Large intestine (tissue), 12 donors: Measurements from ENCODE around the gene BEND3. TPM values are rescaled to one million over a fixed set of nuclear protein-coding genes. Genes with fewer than 3 reads are reported as not detected.
"Not testable (repeated sequence)": the region's sequence is repeated elsewhere in the genome, so short reads cannot be mapped to it uniquely, and the experiment has no call there.

Source experiments
- DNase-seq, 2 donors: peaks; one replicate each; pipeline versions ENCODE4 v3.0.0 to v3.0.0-alpha.2; 2013
- H3K27ac ChIP-seq: one replicate; pipeline ENCODE4 v1.5.1; 2013; ENCODE audit warnings: low read length
- H3K27me3 ChIP-seq: 2 replicates; pipeline ENCODE4 v1.6.1; 2013; ENCODE audit warnings: low read length; ENCODE audit not compliant: control insufficient read depth, insufficient read depth
- H3K36me3 ChIP-seq: 2 replicates; pipeline ENCODE4 v1.6.1; 2013; ENCODE audit warnings: low read length; ENCODE audit not compliant: control insufficient read depth, insufficient read depth
- H3K4me1 ChIP-seq: one replicate; pipeline ENCODE4 v1.6.1; 2013; ENCODE audit warnings: low read length; ENCODE audit not compliant: control insufficient read depth, insufficient read depth
- H3K4me3 ChIP-seq: one replicate; pipeline ENCODE4 v1.5.1; 2013; ENCODE audit warnings: low read length
- H3K9me3 ChIP-seq: one replicate; pipeline ENCODE4 v1.6.1; 2013; ENCODE audit warnings: mild to moderate bottlenecking, low read depth, low read length, moderate library complexity; ENCODE audit not compliant: control insufficient read depth
- WGBS: methylation state at CpG from one replicate; pipeline ENCODE4 v1.1.5; 2013; ENCODE audit warnings: low lambda C conversion rate; ENCODE audit not compliant: insufficient coverage; 5-methylcytosine and 5-hydroxymethylcytosine counted together
- long read RNA-seq, 11 donors: transcript quantifications; one replicate each; lab custom pipeline, GENCODE V29; 2026
- polyA plus RNA-seq: library from polyadenylated mRNA; unstranded; fragments of 120-200 nt; gene quantifications from one replicate; pipeline ENCODE4 v1.2.1, GENCODE V29; 2013

The BEND3 gene
- polyA plus RNA-seq, result 4.9 TPM
- long read RNA-seq, donor 1, result 0 reads
- long read RNA-seq, donor 2, full-length matches to known transcripts, result 1 of 1 reads
- long read RNA-seq, donor 2, partial matches to known transcripts, result 0 of 1 reads
- long read RNA-seq, donor 2, other reads (novel, unspliced or antisense), result 0 of 1 reads
- long read RNA-seq, donor 3, full-length matches to known transcripts, result 2 of 2 reads
- long read RNA-seq, donor 3, partial matches to known transcripts, result 0 of 2 reads
- long read RNA-seq, donor 3, other reads (novel, unspliced or antisense), result 0 of 2 reads
- long read RNA-seq, donor 4, result 0 reads
- long read RNA-seq, donor 5, result 0 reads
- long read RNA-seq, donor 6, full-length matches to known transcripts, result 1 of 1 reads
- long read RNA-seq, donor 6, partial matches to known transcripts, result 0 of 1 reads
- long read RNA-seq, donor 6, other reads (novel, unspliced or antisense), result 0 of 1 reads
- long read RNA-seq, donor 7, result 0 reads
- long read RNA-seq, donor 8, full-length matches to known transcripts, result 1 of 1 reads
- long read RNA-seq, donor 8, partial matches to known transcripts, result 0 of 1 reads
- long read RNA-seq, donor 8, other reads (novel, unspliced or antisense), result 0 of 1 reads
- long read RNA-seq, donor 9, result 0 reads
- long read RNA-seq, donor 10, full-length matches to known transcripts, result 1 of 1 reads
- long read RNA-seq, donor 10, partial matches to known transcripts, result 0 of 1 reads
- long read RNA-seq, donor 10, other reads (novel, unspliced or antisense), result 0 of 1 reads
- long read RNA-seq, donor 11, full-length matches to known transcripts, result 2 of 2 reads
- long read RNA-seq, donor 11, partial matches to known transcripts, result 0 of 2 reads
- long read RNA-seq, donor 11, other reads (novel, unspliced or antisense), result 0 of 2 reads

DNA sequence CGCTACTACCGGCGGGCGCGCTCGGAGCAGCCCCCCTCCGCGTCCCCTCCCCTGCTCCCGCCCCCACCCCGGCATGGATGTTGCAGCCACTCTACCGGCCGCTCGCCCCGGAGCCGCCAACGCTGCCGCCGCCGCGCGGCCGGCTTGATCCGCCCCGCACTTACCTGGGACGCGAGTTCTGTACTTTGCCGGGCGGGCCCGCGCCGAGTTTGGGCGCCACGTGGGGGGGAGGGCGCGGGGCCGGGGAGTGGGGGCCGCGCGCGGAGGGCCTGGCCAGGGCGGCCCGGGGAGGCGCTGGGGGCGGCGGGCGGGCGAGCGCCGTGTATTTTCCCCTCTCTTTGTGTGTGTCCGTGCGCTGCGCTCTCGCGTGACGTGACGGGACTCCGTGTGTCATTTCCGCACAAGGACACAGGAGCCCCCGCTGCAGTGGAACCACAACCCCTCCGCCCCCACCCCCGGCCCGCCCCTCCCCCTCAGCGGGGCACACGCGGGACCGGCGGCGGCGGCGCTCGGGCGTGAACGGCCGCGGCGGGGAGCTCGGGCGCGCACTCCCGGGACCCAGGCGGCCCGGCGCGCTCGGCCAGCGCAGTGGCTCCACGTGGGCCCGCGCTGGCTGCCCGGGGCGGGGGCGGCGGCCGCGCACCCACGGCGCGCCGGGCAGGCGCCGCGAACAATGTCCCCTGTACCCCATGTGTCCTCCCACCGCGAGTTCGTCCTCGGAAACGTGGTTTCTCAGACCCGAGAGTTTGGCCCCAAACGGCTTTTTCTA, at the start of gene BEND3:
Gene BEND3, minus strand, starts transcription at position 590 of the 769 bp plus-strand sequence. CDS start 16,230 bp downstream, outside the sequence.
- H3K27me3 ChIP-seq, result no peaks in the 10 kb centered on the region
- no peaks in the 10 kb centered on the region for H3K36me3 ChIP-seq
- peaks cover 6% of the 10 kb centered on the region for H3K4me1 ChIP-seq
- H3K4me3 ChIP-seq, result peak within 1 kb of the TSS; percentile 61
- peak within 1 kb of the TSS; percentile 79 for H3K27ac ChIP-seq
- DNase-seq, result peak; percentile 20 to 58
- WGBS, result no CpG with 5 or more reads among the region's 109 CpGs
- H3K9me3 ChIP-seq, result no peaks in the 10 kb centered on the region

DNA sequence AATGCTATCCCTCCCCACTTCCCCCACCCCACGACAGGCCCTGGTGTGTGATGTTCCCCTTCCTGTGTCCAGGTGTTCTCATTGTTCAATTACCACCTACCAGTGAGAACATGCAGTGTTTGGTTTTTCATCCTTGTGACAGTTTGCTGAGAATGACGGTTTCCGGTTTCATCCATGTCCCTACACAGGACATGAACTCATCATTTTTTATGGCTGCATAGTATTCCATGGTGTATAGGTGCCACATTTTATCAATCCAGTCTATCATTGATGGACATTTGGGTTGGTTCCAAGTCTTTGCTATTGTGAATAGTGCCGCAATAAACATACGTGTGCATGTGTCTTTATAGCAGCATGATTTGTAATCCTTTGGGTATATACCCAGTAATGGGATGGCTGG, 49.0 kb upstream of the BEND3 start:
- H3K27me3 ChIP-seq, H3K36me3 ChIP-seq, DNase-seq, H3K4me1 ChIP-seq, H3K27ac ChIP-seq, H3K9me3 ChIP-seq, H3K4me3 ChIP-seq: not testable (repeated sequence)
- WGBS, result no CpG with 5 or more reads among the region's 5 CpGs

DNA sequence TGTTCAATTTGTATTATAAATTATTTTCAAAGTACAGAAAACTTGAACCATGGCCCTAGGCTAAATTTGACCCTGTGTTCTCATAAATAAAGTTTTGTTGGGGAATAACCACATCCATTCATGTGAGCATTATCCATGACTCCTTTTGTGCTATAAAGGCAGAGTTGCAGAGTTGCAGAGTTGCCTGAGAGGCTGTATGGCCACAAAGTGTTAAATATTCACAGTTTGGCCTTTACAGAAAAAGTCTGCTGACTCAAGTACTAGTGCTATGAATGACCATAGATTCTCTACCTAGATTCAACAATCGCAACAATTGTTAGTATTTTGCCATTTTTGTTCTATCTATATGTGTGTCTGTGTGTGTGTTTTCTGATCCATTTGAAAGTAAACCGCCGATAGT, 46.2 kb upstream of the BEND3 start:
- H3K27ac ChIP-seq, result no peak overlapping the region
- no peaks in the 10 kb centered on the region for H3K27me3 ChIP-seq
- peaks cover under 1% of the 10 kb centered on the region for H3K4me1 ChIP-seq
- WGBS, result no CpG with 5 or more reads among the region's 3 CpGs
- H3K36me3 ChIP-seq, result no peaks in the 10 kb centered on the region
- H3K9me3 ChIP-seq, result no peaks in the 10 kb centered on the region
- no peak for DNase-seq
- H3K4me3 ChIP-seq, result no peak overlapping the region

DNA sequence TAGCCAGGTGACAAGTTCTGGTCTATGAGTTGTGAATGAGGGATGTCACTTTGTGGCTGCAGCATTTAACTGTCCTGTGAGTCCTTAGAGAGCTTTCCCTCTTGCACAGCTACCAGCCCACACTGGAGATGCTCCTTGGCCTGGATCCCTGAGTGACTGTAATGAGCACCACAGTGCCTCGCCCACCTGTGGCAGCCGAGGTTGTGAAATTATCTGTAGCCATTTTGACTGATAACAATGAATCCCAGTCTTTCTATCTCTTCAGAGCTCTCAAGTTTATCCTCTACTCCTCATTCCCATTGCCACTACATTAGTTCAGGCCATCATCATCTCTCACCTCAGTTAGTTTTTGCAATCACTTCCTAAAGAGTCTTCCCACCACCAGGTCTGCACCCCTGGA, 41.3 kb upstream of the BEND3 start:
- peak in 1 of 2 donors; percentile 42 for DNase-seq
- peaks cover 26% of the 10 kb centered on the region for H3K4me1 ChIP-seq
- no peaks in the 10 kb centered on the region for H3K9me3 ChIP-seq
- H3K27me3 ChIP-seq, result no peaks in the 10 kb centered on the region
- H3K4me3 ChIP-seq, result no peak overlapping the region
- no peaks in the 10 kb centered on the region for H3K36me3 ChIP-seq
- no peak overlapping the region for H3K27ac ChIP-seq
- WGBS, result no CpG with 5 or more reads among the region's 2 CpGs

DNA sequence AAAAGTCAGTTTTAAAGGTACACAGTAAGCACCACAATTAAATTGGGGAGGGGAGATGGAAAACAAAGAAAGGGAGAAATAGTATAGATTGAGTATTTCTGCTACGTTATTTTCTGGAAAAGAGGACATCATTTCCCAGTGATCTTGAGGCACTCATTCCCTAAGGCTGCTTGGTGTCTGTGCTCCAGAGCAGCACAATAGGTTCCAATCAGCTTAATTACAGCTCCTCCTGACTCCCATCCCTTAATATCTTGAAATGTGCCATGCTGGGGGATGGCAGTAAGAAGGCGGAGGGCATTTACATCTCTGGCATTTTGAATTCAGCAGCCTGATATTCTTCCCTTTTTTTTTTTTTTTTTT, 39.5 kb upstream of the BEND3 start:
- Histone ChIP-seq H3K27me3 (no peaks in the 10 kb centered on the region), H3K4me3 (no peak overlapping the region), H3K36me3 (no peaks in the 10 kb centered on the region), H3K4me1 (peaks cover 34% of the 10 kb centered on the region), H3K9me3 (no peaks in the 10 kb centered on the region), H3K27ac (peak overlapping the region; percentile 11)
- no CpG with 5 or more reads among the region's 2 CpGs for WGBS
- no peak for DNase-seq

DNA sequence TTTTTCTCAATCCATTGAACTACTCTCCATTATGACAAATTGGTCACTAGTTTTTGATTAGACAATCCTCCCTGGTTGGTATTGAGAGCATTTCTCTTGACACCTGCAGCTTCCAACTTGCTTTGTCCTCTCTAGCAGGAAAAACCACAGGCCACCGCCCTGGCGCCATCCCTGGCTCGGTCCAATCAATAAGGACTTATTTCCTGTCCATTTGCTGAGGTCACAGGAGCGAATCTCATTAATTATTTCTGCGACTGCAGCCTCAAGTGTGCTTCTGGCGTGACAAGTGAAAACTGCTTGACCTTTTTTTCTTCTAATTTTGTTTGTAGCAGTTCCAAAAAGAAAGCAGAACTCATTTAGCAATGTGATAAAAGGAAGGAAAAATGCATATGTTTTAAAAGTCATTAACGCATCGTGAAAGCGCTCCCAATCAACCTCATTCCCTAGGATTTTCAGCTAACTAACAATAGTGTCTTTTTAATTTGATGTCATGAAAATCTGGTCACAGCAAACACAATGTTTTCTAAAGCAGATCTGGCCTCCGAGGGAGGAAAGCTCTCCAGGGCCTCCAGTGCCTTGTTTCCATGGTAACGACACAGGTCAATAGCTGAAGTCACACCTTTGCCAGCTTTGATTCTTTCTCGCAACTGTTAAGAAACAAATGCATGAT, 39.0 kb upstream of the BEND3 start:
- Histone ChIP-seq H3K4me1 (peaks cover 34% of the 10 kb centered on the region), H3K36me3 (no peaks in the 10 kb centered on the region), H3K9me3 (no peaks in the 10 kb centered on the region), H3K27ac (peak overlapping the region; percentile 87), H3K27me3 (no peaks in the 10 kb centered on the region), H3K4me3 (no peak overlapping the region)
- 14% methylated on average over 1 of the region's 12 CpGs for WGBS
- peak; percentile 29 to 72 for DNase-seq

DNA sequence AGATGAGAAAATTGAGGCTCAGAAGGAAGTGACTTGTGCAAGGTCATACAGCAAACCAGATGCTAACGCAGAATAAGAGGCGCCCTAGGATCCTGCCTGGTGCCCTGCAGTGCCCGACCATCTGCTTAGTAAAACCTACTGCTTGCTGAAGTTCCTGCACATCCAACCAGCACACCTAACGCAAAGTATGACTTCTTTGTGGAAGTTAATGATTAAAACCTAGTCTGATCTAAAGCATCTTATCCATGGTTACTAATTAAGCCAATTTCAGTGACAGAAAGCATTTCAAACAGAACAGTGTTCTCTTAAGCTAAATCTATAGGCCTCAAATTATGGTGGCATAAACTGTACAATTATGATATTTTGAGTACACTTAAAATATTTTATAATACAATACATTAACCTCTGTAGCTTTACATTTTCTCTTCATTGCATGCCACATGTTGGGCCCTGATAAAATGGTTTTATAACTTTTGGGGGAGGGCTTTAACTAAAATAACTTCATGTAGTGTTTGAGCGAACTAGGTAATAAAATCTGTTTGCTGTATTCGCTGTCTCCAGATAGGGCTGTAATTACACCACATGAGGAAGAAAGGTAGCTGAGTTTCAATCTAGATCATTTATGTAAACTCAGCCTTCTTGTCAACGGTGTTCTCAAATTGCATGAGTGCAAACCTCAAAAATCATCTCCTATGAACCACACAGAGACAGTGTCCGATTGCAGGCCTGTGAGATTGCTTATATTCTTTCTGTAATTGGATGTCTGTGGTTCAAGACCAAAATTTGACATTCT, 37.5 kb upstream of the BEND3 start:
- H3K4me1 ChIP-seq, result peaks cover 34% of the 10 kb centered on the region
- no peaks in the 10 kb centered on the region for H3K36me3 ChIP-seq
- peak overlapping the region; percentile 87 for H3K27ac ChIP-seq
- DNase-seq, result peak; percentile 67 to 90
- 60% methylated on average over 1 of the region's 8 CpGs for WGBS
- H3K27me3 ChIP-seq, result no peaks in the 10 kb centered on the region
- H3K9me3 ChIP-seq, result no peaks in the 10 kb centered on the region
- no peak overlapping the region for H3K4me3 ChIP-seq

DNA sequence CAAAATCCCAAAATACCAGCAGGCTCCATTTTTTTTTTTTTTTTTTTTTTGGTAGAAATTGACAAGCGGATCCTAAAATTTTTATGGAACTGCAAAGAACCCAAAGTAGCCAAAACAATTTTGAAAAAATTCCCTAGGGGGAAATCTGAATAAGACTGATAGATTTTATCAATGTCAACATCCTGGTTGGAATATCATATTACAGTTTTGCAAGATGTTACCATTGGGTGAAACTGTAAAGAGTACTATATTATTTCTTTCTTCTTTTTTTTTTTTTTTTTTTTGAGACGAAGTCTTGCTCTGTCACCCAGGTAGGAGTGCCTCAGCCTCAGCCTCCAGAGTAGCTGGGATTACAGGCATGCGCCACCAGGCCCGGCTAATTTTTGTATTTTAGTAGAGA, 29.4 kb upstream of the BEND3 start:
- WGBS, result no CpG with 5 or more reads among the region's 4 CpGs
- Histone ChIP-seq H3K4me3 (no peak overlapping the region), H3K9me3 (no peaks in the 10 kb centered on the region)

DNA sequence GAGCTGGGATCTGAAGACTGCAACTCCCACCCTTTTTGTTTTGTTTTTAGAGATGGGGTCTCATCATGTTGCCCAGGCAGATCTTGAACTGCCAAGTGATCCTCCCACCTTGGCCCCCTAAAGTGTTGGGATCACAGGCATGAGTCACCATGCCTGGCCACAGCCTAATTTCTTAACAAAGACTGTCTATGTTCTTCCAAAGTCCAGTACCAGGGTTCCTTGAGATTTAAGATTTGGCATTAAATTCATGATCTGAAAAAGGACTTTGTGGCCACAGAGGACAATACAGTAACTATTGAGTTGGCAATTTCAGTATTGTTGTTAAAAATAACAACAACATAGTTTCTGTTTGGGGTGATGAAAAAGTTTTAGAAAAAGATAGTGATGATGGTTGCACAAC, 28.7 kb upstream of the BEND3 start:
- Histone ChIP-seq H3K9me3 (no peaks in the 10 kb centered on the region), H3K27me3 (no peaks in the 10 kb centered on the region), H3K4me1 (no peaks in the 10 kb centered on the region), H3K4me3 (no peak overlapping the region), H3K36me3 (no peaks in the 10 kb centered on the region), H3K27ac (no peak overlapping the region)
- DNase-seq, result no peak

More for the DNA sequence above, 29.4 kb upstream of the BEND3 start:
- no peak for DNase-seq
- Histone ChIP-seq H3K36me3 (no peaks in the 10 kb centered on the region), H3K4me1 (no peaks in the 10 kb centered on the region), H3K27me3 (no peaks in the 10 kb centered on the region), H3K27ac (no peak overlapping the region)
